ENCODE measurements around the gene ARHGAP18.

The ARHGAP18 gene

DNA sequence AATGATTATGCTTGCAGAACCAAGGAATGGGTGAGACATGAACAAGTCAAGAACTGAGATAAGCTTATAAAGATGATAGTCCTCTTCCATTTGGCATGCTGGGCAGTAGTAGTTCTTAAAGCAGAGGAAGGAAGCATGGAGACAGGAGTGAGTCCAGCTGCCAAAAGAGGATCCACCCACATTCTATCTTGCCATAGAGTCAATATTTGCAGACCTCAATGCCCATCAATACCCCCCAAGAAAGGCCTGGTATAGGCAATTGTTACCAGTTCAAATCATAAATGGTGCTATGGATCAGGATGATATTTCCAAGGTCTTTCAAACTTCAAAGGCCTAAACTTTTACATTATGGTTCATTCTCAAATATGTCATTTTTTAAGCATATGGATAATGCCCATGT is 4.8 kb downstream of the ARHGAP18 start:
- Histone ChIP-seq H3K4me3 (ENCODE audit: low read depth, low read length) (no peak overlapping the region), H3K36me3 (ENCODE audit: insufficient read depth, low read length) (peaks cover 11% of the 10 kb centered on the region), H3K4me1 (ENCODE audit: control insufficient read depth, insufficient read depth, low read length, unreplicated experiment) (peaks cover 49% of the 10 kb centered on the region), H3K79me2 (ENCODE audit: control insufficient read depth, insufficient read depth, low read length, unreplicated experiment) (peaks cover 92% of the 10 kb centered on the region), H3K27me3 (ENCODE audit: insufficient read depth, low read length) (no peaks in the 10 kb centered on the region), H3K27ac (ENCODE audit: low read depth, low read length) (no peak overlapping the region), H2AFZ (ENCODE audit: low read length, unreplicated experiment) (no peak overlapping the region)

DNA sequence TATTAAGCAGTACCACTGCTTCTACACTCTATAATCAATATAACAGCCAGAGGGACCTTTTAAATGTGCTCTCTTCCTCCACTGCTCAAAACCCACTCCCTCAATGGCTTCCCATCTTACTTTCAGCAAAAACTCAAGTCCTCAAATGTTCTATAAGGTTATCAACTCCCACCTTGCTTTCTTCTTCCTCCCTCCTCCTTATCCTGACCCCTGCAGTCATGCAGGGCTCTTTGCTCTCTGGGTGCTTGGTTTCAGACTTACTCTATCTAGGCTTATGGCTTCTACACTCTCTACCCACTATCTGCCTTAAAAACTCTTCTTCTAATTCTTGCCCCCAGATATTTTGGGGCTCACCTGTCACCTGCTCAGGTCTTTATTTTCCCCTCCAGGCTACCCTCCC is 5.3 kb downstream of the ARHGAP18 start:
- H3K36me3 ChIP-seq (ENCODE audit: insufficient read depth, low read length), result peaks cover 11% of the 10 kb centered on the region
- H3K27ac ChIP-seq (ENCODE audit: low read depth, low read length), result no peak overlapping the region
- no peak overlapping the region for H2AFZ ChIP-seq (ENCODE audit: low read length, unreplicated experiment)
- H3K79me2 ChIP-seq (ENCODE audit: control insufficient read depth, insufficient read depth, low read length, unreplicated experiment), result peaks cover 94% of the 10 kb centered on the region
- peaks cover 54% of the 10 kb centered on the region for H3K4me1 ChIP-seq (ENCODE audit: control insufficient read depth, insufficient read depth, low read length, unreplicated experiment)
- H3K4me3 ChIP-seq (ENCODE audit: low read depth, low read length), result no peak overlapping the region
- no peaks in the 10 kb centered on the region for H3K27me3 ChIP-seq (ENCODE audit: insufficient read depth, low read length)

DNA sequence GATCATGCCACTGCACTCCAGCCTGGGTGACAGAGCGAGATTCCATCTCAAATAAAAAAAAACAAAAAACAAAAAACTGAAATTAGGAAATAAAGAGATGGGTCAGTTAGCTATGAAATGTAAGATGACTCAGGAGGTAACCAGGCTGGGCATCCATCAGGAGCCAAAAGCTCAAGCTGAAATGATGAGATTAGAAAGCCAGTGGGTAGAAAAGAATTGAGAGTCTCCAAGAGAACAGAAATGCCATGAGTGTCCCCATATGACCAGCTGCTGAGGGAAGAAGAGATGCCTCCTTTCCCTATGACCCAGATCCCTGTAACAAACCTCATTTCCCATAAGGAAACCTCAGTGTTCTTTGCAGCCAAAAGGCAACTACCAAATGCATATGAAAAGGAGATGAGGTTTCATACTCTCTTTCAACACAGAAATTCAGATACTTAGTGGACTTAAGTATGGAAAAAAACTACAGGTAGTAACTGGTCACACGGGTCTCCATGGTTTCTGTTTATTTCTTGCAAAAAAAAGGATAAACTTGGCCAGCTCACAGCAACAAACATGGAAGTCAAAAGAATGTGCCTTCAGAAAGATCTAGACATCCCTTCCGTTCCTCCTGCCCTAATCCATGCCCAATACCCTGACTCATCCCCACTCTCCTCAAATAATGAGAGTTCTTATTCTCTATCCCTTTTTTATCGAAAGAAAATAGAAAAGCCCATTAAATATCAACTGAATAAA is 8.1 kb downstream of the ARHGAP18 start:
- H3K27ac ChIP-seq (ENCODE audit: low read depth, low read length), result peak overlapping the region; percentile 97
- peaks cover 61% of the 10 kb centered on the region for H3K4me1 ChIP-seq (ENCODE audit: control insufficient read depth, insufficient read depth, low read length, unreplicated experiment)
- H3K4me3 ChIP-seq (ENCODE audit: low read depth, low read length), result peak overlapping the region; percentile 12; the same call in 1 of the 2 replicates

DNA sequence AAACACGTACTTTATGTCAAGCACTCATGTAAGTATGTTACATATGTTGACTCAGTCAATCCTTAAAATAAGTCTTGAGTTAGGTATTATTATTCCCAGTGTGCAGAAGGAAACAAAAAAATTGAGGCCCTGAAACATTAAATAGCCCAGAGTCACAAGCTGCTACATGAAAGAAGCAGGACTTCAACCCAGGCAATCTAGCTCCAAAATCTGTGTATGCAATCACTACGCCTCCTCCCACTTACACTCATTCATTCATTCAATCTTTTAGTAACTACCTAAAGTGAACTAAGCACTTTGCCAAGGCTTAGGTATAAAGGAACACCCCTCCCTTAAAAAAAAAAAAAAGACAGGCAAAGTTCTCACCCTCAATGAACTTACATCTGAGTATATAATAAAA is 9.3 kb downstream of the ARHGAP18 start:
- H3K27ac ChIP-seq (ENCODE audit: low read depth, low read length), result peak overlapping the region; percentile 97
- H2AFZ ChIP-seq (ENCODE audit: low read length, unreplicated experiment), result no peak overlapping the region
- peaks cover 71% of the 10 kb centered on the region for H3K4me1 ChIP-seq (ENCODE audit: control insufficient read depth, insufficient read depth, low read length, unreplicated experiment)
- H3K79me2 ChIP-seq (ENCODE audit: control insufficient read depth, insufficient read depth, low read length, unreplicated experiment), result peaks cover 94% of the 10 kb centered on the region
- H3K36me3 ChIP-seq (ENCODE audit: insufficient read depth, low read length), result peaks cover 5% of the 10 kb centered on the region; the same call in 1 of the 2 replicates
- H3K27me3 ChIP-seq (ENCODE audit: insufficient read depth, low read length), result no peaks in the 10 kb centered on the region
- peak overlapping the region; percentile 31; the same call in 1 of the 2 replicates for H3K4me3 ChIP-seq (ENCODE audit: low read depth, low read length)

More for the DNA sequence above, 8.1 kb downstream of the ARHGAP18 start:
- H3K27me3 ChIP-seq (ENCODE audit: insufficient read depth, low read length), result no peaks in the 10 kb centered on the region
- H3K79me2 ChIP-seq (ENCODE audit: control insufficient read depth, insufficient read depth, low read length, unreplicated experiment), result peaks cover 94% of the 10 kb centered on the region
- no peak overlapping the region for H2AFZ ChIP-seq (ENCODE audit: low read length, unreplicated experiment)
- peaks cover 14% of the 10 kb centered on the region for H3K36me3 ChIP-seq (ENCODE audit: insufficient read depth, low read length)

DNA sequence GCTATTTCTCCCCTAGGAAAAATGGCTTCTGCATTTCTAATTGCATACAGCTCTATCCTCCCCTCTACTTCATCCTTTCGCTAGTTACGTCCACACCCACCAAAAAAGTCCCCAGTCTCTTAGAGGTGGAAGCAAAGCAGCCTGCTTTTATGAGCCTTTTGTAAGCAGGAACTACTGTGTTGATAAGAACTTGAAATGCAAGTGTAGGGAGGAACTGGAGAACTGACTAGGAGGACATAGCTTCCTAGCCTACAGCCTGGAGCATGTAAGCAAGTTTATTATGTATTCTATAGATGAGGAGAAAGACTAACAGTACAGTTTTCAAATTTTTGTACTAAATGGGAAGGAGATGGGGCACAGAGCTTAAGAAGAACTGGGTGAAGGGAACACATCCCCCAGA is 10.3 kb downstream of the ARHGAP18 start:
- Histone ChIP-seq H3K79me2 (ENCODE audit: control insufficient read depth, insufficient read depth, low read length, unreplicated experiment) (peaks cover 94% of the 10 kb centered on the region), H3K27me3 (ENCODE audit: insufficient read depth, low read length) (no peaks in the 10 kb centered on the region), H2AFZ (ENCODE audit: low read length, unreplicated experiment) (no peak overlapping the region), H3K36me3 (ENCODE audit: insufficient read depth, low read length) (0 out of 2 replicates have a peak, but pooled peaks cover 3% of the 10 kb centered on the region), H3K4me3 (ENCODE audit: low read depth, low read length) (no peak overlapping the region), H3K27ac (ENCODE audit: low read depth, low read length) (peak overlapping the region; percentile 97), H3K4me1 (ENCODE audit: control insufficient read depth, insufficient read depth, low read length, unreplicated experiment) (peaks cover 69% of the 10 kb centered on the region)

DNA sequence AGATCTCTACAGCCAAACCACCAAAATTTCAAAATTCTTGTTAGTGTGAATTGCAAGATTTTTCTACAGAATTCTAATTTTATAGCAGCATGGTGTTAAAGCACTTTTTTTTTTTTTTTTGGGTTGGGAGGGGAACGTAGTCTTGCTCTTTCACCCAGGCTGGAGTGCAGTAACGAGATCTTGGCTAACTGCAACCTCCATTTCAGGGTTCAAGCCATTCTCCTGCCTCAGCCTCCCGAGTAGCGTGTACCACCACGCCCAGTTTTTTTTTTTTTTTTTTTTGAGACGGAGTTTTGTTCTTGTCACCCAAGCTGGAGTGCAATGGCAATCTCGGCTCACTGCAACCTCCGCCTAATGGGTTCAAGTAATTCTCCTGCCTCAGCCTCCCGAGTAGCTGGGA is 11.5 kb downstream of the ARHGAP18 start:
- 0 out of 2 replicates have a peak, but pooled peaks cover 3% of the 10 kb centered on the region for H3K36me3 ChIP-seq (ENCODE audit: insufficient read depth, low read length)
- H3K4me1 ChIP-seq (ENCODE audit: control insufficient read depth, insufficient read depth, low read length, unreplicated experiment), result peaks cover 78% of the 10 kb centered on the region
- no peak overlapping the region for H3K27ac ChIP-seq (ENCODE audit: low read depth, low read length)
- H3K79me2 ChIP-seq (ENCODE audit: control insufficient read depth, insufficient read depth, low read length, unreplicated experiment), result peaks cover 93% of the 10 kb centered on the region
- H3K27me3 ChIP-seq (ENCODE audit: insufficient read depth, low read length), result no peaks in the 10 kb centered on the region
- no peak overlapping the region for H2AFZ ChIP-seq (ENCODE audit: low read length, unreplicated experiment)
- H3K4me3 ChIP-seq (ENCODE audit: low read depth, low read length), result no peak overlapping the region

DNA sequence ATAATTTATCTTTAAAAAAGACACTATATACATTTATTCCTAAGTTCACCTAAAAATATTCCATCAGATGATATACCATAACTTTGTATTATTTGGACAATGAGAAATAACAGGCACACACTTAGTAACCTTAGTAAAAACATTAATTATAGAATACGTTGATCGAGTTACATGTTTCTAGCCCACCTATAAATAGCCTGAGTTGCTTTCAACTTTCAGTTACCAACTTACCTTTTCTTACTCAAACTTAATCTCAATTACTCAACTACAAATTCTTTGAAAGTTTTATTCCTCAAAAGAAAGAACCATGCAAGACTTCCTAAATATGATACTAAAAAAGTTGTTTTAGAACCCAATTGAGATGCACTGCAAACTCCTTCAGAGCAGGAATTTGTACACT is 12.2 kb downstream of the ARHGAP18 start:
- no peak overlapping the region for H3K4me3 ChIP-seq (ENCODE audit: low read depth, low read length)
- H3K36me3 ChIP-seq (ENCODE audit: insufficient read depth, low read length), result 0 out of 2 replicates have a peak, but pooled peaks cover 3% of the 10 kb centered on the region
- H3K4me1 ChIP-seq (ENCODE audit: control insufficient read depth, insufficient read depth, low read length, unreplicated experiment), result peaks cover 71% of the 10 kb centered on the region
- peaks cover 93% of the 10 kb centered on the region for H3K79me2 ChIP-seq (ENCODE audit: control insufficient read depth, insufficient read depth, low read length, unreplicated experiment)
- H3K27me3 ChIP-seq (ENCODE audit: insufficient read depth, low read length), result no peaks in the 10 kb centered on the region
- no peak overlapping the region for H3K27ac ChIP-seq (ENCODE audit: low read depth, low read length)
- H2AFZ ChIP-seq (ENCODE audit: low read length, unreplicated experiment), result no peak overlapping the region

DNA sequence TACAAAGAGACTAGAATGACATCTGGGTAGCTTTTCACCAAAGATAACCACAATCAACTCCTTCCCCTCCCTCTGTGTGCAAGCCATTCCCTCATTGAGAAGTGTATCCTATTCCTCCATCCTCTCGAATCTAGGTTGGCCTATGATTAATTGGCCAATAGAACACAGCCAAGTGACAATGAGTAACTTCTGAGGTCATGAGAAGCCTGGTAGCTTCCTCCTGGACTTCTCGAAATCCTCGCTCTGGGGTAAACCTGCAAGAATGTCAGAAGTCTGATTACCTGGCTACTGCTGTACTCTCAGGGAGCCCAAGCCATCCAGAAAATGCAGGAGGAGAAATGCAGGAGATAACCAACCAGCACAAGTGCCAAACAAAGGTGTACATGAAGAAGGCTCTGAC is 13.1 kb downstream of the ARHGAP18 start:
- Histone ChIP-seq H3K27me3 (ENCODE audit: insufficient read depth, low read length) (no peaks in the 10 kb centered on the region), H3K36me3 (ENCODE audit: insufficient read depth, low read length) (0 out of 2 replicates have a peak, but pooled peaks cover 3% of the 10 kb centered on the region), H2AFZ (ENCODE audit: low read length, unreplicated experiment) (no peak overlapping the region), H3K4me1 (ENCODE audit: control insufficient read depth, insufficient read depth, low read length, unreplicated experiment) (peaks cover 62% of the 10 kb centered on the region), H3K79me2 (ENCODE audit: control insufficient read depth, insufficient read depth, low read length, unreplicated experiment) (peaks cover 94% of the 10 kb centered on the region), H3K4me3 (ENCODE audit: low read depth, low read length) (no peak overlapping the region), H3K27ac (ENCODE audit: low read depth, low read length) (no peak overlapping the region)

DNA sequence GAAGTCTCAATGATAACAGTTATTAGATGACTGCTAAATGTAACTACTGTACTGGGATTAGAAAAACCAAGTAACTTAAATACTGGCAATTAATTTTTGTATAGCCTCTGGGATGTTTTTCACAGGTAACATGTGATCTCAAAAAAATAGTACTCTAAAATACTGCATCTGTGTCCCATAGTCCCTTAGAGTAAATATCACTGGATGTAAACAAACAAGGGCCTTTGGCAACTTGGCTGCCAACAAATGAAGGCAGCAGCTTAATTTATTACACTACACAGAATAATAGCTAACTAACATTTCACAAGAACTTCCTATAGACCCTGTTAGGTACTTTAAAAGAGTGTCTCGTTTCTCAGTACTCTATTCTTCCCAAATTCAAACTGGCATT is 14.0 kb downstream of the ARHGAP18 start:
- Histone ChIP-seq H2AFZ (ENCODE audit: low read length, unreplicated experiment) (no peak overlapping the region), H3K27ac (ENCODE audit: low read depth, low read length) (peak overlapping the region; percentile 7; the same call in 1 of the 2 replicates), H3K4me1 (ENCODE audit: control insufficient read depth, insufficient read depth, low read length, unreplicated experiment) (peaks cover 60% of the 10 kb centered on the region), H3K27me3 (ENCODE audit: insufficient read depth, low read length) (no peaks in the 10 kb centered on the region), H3K36me3 (ENCODE audit: insufficient read depth, low read length) (0 out of 2 replicates have a peak, but pooled peaks cover 3% of the 10 kb centered on the region), H3K4me3 (ENCODE audit: low read depth, low read length) (no peak overlapping the region), H3K79me2 (ENCODE audit: control insufficient read depth, insufficient read depth, low read length, unreplicated experiment) (peaks cover 98% of the 10 kb centered on the region)

DNA sequence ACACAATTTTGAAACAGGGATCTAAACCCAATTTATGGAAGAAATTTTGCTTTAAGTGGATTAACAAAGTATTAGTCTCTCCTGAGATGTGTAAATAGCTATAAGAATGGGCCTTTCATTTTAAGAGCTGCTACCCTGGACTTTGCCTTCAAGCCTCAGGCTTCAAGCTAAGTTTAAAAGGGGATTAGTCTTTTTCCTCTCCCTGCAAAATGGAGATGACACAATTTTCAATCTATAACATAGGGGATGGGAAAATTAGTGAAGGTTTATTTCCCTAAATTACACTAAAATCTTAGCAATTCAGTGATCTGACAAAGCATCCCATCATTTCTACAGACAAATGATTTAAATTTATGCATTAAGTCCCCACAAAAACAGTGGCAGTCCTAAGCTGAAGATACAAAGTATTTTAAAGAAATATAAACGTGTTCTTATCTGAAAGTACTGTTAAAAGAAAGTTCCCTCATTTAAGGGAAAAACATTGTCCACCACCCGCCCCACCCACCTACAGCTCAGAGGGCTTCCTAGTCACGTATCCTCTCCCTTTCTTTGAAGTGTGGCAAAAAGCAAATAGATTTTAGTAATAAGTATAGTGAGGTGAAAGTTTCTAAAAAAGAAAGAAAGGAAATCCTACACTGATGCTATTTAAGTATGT is 14.5 kb downstream of the ARHGAP18 start:
- H3K4me1 ChIP-seq (ENCODE audit: control insufficient read depth, insufficient read depth, low read length, unreplicated experiment), result peaks cover 60% of the 10 kb centered on the region

More for the DNA sequence above, 14.5 kb downstream of the ARHGAP18 start:
- no peak overlapping the region for H2AFZ ChIP-seq (ENCODE audit: low read length, unreplicated experiment)
- H3K27me3 ChIP-seq (ENCODE audit: insufficient read depth, low read length), result no peaks in the 10 kb centered on the region
- H3K79me2 ChIP-seq (ENCODE audit: control insufficient read depth, insufficient read depth, low read length, unreplicated experiment), result peaks cover 97% of the 10 kb centered on the region
- no peak overlapping the region for H3K4me3 ChIP-seq (ENCODE audit: low read depth, low read length)
- peak overlapping the region; percentile 7; the same call in 1 of the 2 replicates for H3K27ac ChIP-seq (ENCODE audit: low read depth, low read length)
- 0 out of 2 replicates have a peak, but pooled peaks cover 3% of the 10 kb centered on the region for H3K36me3 ChIP-seq (ENCODE audit: insufficient read depth, low read length)

All from ACC112 (cell line).